Caco-2 (cell line): ENCODE results near the gene ACYP1. TPM values are rescaled to one million over a fixed set of nuclear protein-coding genes. Genes with fewer than 3 reads are reported as not detected.

ENCODE experiments used
- BruUV-seq: library from RNA; stranded (reverse); fragments of 400-500 nt; replicated peaks from 2 replicates; lab custom pipeline; 2021; lab: Mats Ljungman, UMichigan
- CTCF ChIA-PET: fragments of 300-600 bp; sonication (Branson Sonifier 250); formaldehyde crosslinking; loops from one replicate; lab custom pipeline; 2022; ENCODE audit warnings: antibody characterized with exemption; lab: Charles Lee
- POLR2A ChIA-PET: fragments of 300-600 bp; sonication (Branson Sonifier 250); formaldehyde crosslinking; loops from one replicate; lab custom pipeline; 2022; ENCODE audit warnings: antibody characterized with exemption; lab: Charles Lee
- DNase-seq, 2 experiments: peaks; one replicate each; pipeline versions ENCODE4 v3.0.0 to v3.0.0-alpha.2; 2020 to 2022
- H3K27me3 ChIP-seq: replicated peaks from 2 replicates; pipeline ENCODE4 v1.6.0; 2011; ENCODE audit warnings: low read length; ENCODE audit not compliant: control insufficient read depth, insufficient read depth
- H3K36me3 ChIP-seq: 2 replicates; pipeline ENCODE4 v1.5.1; 2011; ENCODE audit warnings: low read length; ENCODE audit not compliant: control insufficient read depth, insufficient read depth
- H3K4me1 ChIP-seq: fragments of 250-450 bp; sonication (Bioruptor Pico); 2 replicates; pipeline ENCODE4 v1.5.1; 2020; ENCODE audit warnings: mild to moderate bottlenecking
- H3K4me3 ChIP-seq: 2 replicates; pipeline ENCODE4 v1.5.1; 2011; ENCODE audit warnings: low read depth, mild to moderate bottlenecking, control low read depth, low read length
- H3K9me3 ChIP-seq: fragments of 250-450 bp; sonication (Bioruptor Pico); 2 replicates; pipeline ENCODE4 v1.5.1; 2020; ENCODE audit warnings: mild to moderate bottlenecking, moderate library complexity
- H3K27ac Mint-ChIP-seq: one replicate; pipeline ENCODE4 v1.8.0; 2022; ENCODE audit warnings: mixed read lengths; ENCODE audit not compliant: unreplicated experiment
- H3K27me3 Mint-ChIP-seq: one replicate; pipeline ENCODE4 v1.8.0; 2022; ENCODE audit warnings: mixed read lengths; ENCODE audit not compliant: insufficient read depth, unreplicated experiment
- H3K36me3 Mint-ChIP-seq: one replicate; pipeline ENCODE4 v1.8.0; 2022; ENCODE audit warnings: mild to moderate bottlenecking, mixed read lengths; ENCODE audit not compliant: insufficient read depth, unreplicated experiment
- H3K4me1 Mint-ChIP-seq: one replicate; pipeline ENCODE4 v1.8.0; 2022; ENCODE audit warnings: low read depth, mixed read lengths; ENCODE audit not compliant: unreplicated experiment
- H3K4me3 Mint-ChIP-seq: one replicate; pipeline ENCODE4 v1.8.0; 2022; ENCODE audit warnings: mild to moderate bottlenecking, moderate library complexity, mixed read lengths; ENCODE audit not compliant: unreplicated experiment
- H3K9me3 Mint-ChIP-seq: one replicate; pipeline ENCODE4 v1.8.0; 2022; ENCODE audit warnings: mixed read lengths; ENCODE audit not compliant: unreplicated experiment
- intact Hi-C: fragments of 100-400 bp; cut with micrococcal nuclease; formaldehyde crosslinking; loops from one replicate; pipeline ENCODE4 v1.10.0; 2022; ENCODE audit not compliant: unreplicated experiment
- total RNA-seq: library from RNA; stranded (reverse); gene quantifications from 2 replicates; pipeline ENCODE4 v1.2.3, GENCODE V29; 2022
- TF ChIP-seq, protein P1 (sequence below), 2 experiments: fragments of 200-600 bp in 1 of 2; IDR thresholded peaks; 1 replicate in 1 of 2; 2 replicates in 1 of 2; pipeline versions ENCODE4 v1.5.1 to v1.8.0; 2011 to 2022; ENCODE audit warnings: antibody characterized with exemption in 1 of 2, control low read depth in 1 of 2, inconsistent platforms in 1 of 2, low read depth in 1 of 2, low read length in 1 of 2, mild to moderate bottlenecking in 1 of 2, moderate library complexity in 1 of 2; ENCODE audit not compliant: insufficient read depth in 1 of 2, severe bottlenecking in 1 of 2, unreplicated experiment in 1 of 2

ACYP1 gene
- total RNA-seq, 1 experiment from 2014 or later = 16.0 TPM

DNA sequence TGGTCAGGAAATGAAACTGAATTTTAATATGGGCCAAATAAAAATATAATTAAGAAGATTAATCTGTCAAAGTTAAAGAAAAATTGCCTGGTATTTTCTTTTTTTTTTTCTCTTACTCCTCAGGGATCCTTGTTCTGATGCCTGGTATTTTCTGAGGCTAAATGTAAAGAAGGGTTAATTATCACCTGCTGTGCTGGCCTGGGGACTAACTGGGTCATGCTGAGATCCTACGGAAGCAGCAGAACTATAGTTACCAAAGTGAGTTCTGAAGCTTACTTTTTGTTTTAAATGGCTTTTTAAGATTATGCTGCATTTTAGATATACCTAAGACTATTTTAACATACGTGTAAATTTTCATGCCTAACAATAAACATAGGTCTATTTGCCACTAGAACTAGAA lies 28.9 kb upstream of the ACYP1 start:
- POLR2A ChIA-PET = no interaction called here
- intact Hi-C loops = no loop called here
- peaks cover 2% of the 10 kb centered on the region; the same call in 1 of the 2 replicates for H3K36me3 ChIP-seq

DNA sequence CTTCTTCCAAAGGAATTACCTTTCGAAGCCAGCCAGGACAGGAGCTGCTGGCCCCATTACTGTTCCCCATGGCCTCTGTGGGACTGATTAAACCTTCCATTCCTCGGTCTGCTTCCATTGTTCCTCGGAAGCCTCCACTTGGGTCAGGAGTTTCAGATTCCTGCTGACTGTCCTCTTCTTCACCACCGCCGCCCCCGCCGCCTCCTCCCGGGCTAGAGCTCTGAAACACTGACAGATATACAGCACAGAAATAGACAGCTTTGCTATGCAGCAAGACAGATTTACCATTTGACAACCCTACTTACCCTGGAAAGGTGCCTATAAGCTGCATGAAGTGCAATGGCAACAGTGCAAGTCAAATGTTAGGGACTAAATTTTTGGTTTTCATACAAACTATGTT lies 27.4 kb upstream of the ACYP1 start:
- intact Hi-C loops = no loop called here
- H3K4me1 Mint-ChIP-seq = no peaks in the 10 kb centered on the region
- no peaks in the 10 kb centered on the region for H3K9me3 Mint-ChIP-seq
- TF ChIP-seq, protein P1, sequence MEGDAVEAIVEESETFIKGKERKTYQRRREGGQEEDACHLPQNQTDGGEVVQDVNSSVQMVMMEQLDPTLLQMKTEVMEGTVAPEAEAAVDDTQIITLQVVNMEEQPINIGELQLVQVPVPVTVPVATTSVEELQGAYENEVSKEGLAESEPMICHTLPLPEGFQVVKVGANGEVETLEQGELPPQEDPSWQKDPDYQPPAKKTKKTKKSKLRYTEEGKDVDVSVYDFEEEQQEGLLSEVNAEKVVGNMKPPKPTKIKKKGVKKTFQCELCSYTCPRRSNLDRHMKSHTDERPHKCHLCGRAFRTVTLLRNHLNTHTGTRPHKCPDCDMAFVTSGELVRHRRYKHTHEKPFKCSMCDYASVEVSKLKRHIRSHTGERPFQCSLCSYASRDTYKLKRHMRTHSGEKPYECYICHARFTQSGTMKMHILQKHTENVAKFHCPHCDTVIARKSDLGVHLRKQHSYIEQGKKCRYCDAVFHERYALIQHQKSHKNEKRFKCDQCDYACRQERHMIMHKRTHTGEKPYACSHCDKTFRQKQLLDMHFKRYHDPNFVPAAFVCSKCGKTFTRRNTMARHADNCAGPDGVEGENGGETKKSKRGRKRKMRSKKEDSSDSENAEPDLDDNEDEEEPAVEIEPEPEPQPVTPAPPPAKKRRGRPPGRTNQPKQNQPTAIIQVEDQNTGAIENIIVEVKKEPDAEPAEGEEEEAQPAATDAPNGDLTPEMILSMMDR (IDR thresholded peaks at IDR 0.05; ENCODE audit: insufficient read depth in 1 of 2, low read depth in 1 of 2, low read length in 1 of 2, severe bottlenecking in 1 of 2, unreplicated experiment in 1 of 2) = no peak
- ChIA-PET POLR2A (no interaction called here), CTCF (interaction anchor here (1.0 kb wide), 1 partner anchor 69 kb away, joined by 3 read pairs; no protein-coding TSS in a partner anchor)
- H3K4me3 Mint-ChIP-seq = no peak overlapping the region
- no peaks in the 10 kb centered on the region for H3K27me3 Mint-ChIP-seq
- Histone ChIP-seq H3K36me3 (peaks cover 4% of the 10 kb centered on the region; the same call in 1 of the 2 replicates), H3K9me3 (no peaks in the 10 kb centered on the region), H3K4me1 (no peaks in the 10 kb centered on the region), H3K4me3 (no peak overlapping the region), H3K27me3 (no peaks in the 10 kb centered on the region)
- no peak overlapping the region for H3K27ac Mint-ChIP-seq
- H3K36me3 Mint-ChIP-seq = peaks cover 33% of the 10 kb centered on the region
- no TSS peak for BruUV-seq
- DNase-seq = no peak

More for the DNA sequence above, 28.9 kb upstream of the ACYP1 start:
- TF ChIP-seq, protein P1 (IDR thresholded peaks at IDR 0.05; ENCODE audit: insufficient read depth in 1 of 2, low read depth in 1 of 2, low read length in 1 of 2, severe bottlenecking in 1 of 2, unreplicated experiment in 1 of 2) = no peak
- H3K4me3 Mint-ChIP-seq = no peak overlapping the region
- Histone ChIP-seq H3K4me3 (no peak overlapping the region), H3K9me3 (no peaks in the 10 kb centered on the region), H3K4me1 (no peaks in the 10 kb centered on the region), H3K27me3 (no peaks in the 10 kb centered on the region)
- H3K27ac Mint-ChIP-seq = no peak overlapping the region
- H3K9me3 Mint-ChIP-seq = no peaks in the 10 kb centered on the region
- DNase-seq = no peak
- H3K27me3 Mint-ChIP-seq = no peaks in the 10 kb centered on the region
- peaks cover 24% of the 10 kb centered on the region for H3K36me3 Mint-ChIP-seq
- no TSS peak for BruUV-seq
- CTCF ChIA-PET = no interaction called here
- no peaks in the 10 kb centered on the region for H3K4me1 Mint-ChIP-seq

DNA sequence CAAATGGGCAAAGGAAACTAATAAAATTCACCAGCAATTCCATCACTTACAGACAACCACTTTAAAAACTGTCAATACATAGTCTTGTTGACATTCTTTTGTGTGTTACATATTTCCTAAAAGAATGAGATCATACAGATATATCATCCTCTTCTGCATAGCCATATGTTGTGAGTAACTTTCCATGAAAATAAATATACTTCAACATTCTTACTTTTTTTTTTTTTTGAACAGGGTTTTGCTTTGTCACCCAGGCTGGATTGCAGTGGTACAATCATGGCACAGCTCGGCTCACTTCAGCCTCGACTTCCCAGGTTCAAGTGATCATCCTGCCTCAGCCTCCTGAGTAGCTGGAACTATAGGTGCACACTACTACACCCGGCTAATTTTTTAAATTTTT lies 26.5 kb upstream of the ACYP1 start:
- Histone ChIP-seq H3K4me3 (no peak overlapping the region), H3K4me1 (no peaks in the 10 kb centered on the region), H3K9me3 (no peaks in the 10 kb centered on the region), H3K27me3 (no peaks in the 10 kb centered on the region), H3K36me3 (peaks cover 4% of the 10 kb centered on the region; the same call in 1 of the 2 replicates)
- peaks cover 40% of the 10 kb centered on the region for H3K36me3 Mint-ChIP-seq
- intact Hi-C loops = no loop called here
- no peak for DNase-seq
- no peaks in the 10 kb centered on the region for H3K4me1 Mint-ChIP-seq
- no peaks in the 10 kb centered on the region for H3K9me3 Mint-ChIP-seq
- TF ChIP-seq, protein P1 (IDR thresholded peaks at IDR 0.05; ENCODE audit: insufficient read depth in 1 of 2, low read depth in 1 of 2, low read length in 1 of 2, severe bottlenecking in 1 of 2, unreplicated experiment in 1 of 2) = no peak
- H3K27me3 Mint-ChIP-seq = no peaks in the 10 kb centered on the region
- no peak overlapping the region for H3K27ac Mint-ChIP-seq
- CTCF ChIA-PET = interaction anchor here (1.0 kb wide), 1 partner anchor 68 kb away, joined by 3 read pairs; no protein-coding TSS in a partner anchor
- no peak overlapping the region for H3K4me3 Mint-ChIP-seq
- POLR2A ChIA-PET = no interaction called here
- BruUV-seq = no TSS peak
